DOHH2 (cell line): ENCODE measurements around the gene TIMM44.
"Not testable (repeated sequence)": the region's sequence is repeated elsewhere in the genome, so short reads cannot be mapped to it uniquely, and the experiment has no call there.

ENCODE experiments used
- H3F3A ChIP-seq: fragments of 200-600 bp; sonication (generic), shearing (Covaris generic); 2 replicates; pipeline ENCODE4 v1.6.0; 2016; ENCODE audit warnings: antibody characterized with exemption, mild to moderate bottlenecking; ENCODE audit not compliant: control insufficient read depth, insufficient read depth
- H3K27ac ChIP-seq: fragments of 200-600 bp; sonication (generic); 2 replicates; pipeline ENCODE4 v1.5.1; 2014; ENCODE audit warnings: low read depth, mild to moderate bottlenecking, low read length, moderate library complexity
- H3K27me3 ChIP-seq: fragments of 200-600 bp; sonication (generic); 2 replicates; pipeline ENCODE4 v1.6.1; 2014; ENCODE audit warnings: mild to moderate bottlenecking, low read length, mixed read lengths; ENCODE audit not compliant: control insufficient read depth
- H3K36me3 ChIP-seq: fragments of 200-600 bp; sonication (generic); 2 replicates; pipeline ENCODE4 v1.6.1; 2014; ENCODE audit warnings: mild to moderate bottlenecking, low read length, moderate library complexity, mixed read lengths; ENCODE audit not compliant: control insufficient read depth
- H3K4me1 ChIP-seq: fragments of 200-600 bp; sonication (generic); 2 replicates; pipeline ENCODE4 v1.6.1; 2014; ENCODE audit warnings: mild to moderate bottlenecking, low read length, mixed read lengths; ENCODE audit not compliant: control insufficient read depth
- H3K4me2 ChIP-seq: fragments of 200-600 bp; sonication (generic); 2 replicates; pipeline ENCODE4 v1.6.0; 2014; ENCODE audit warnings: mild to moderate bottlenecking, low read length, moderate library complexity
- H3K4me3 ChIP-seq: fragments of 200-600 bp; sonication (generic); 2 replicates; pipeline ENCODE4 v1.5.1; 2014; ENCODE audit warnings: mild to moderate bottlenecking, low read length, mixed read lengths
- H3K79me2 ChIP-seq: fragments of 200-600 bp; sonication (generic); 2 replicates; pipeline ENCODE4 v1.6.1; 2014; ENCODE audit warnings: mild to moderate bottlenecking, low read length, mixed read lengths; ENCODE audit not compliant: control insufficient read depth
- H3K9me2 ChIP-seq: fragments of 200-600 bp; sonication (generic); replicated peaks from 2 replicates; pipeline ENCODE4 v1.6.1; 2014; ENCODE audit warnings: mild to moderate bottlenecking, low read length, mixed read lengths; ENCODE audit not compliant: control insufficient read depth
- H3K9me3 ChIP-seq: fragments of 200-600 bp; sonication (generic); 2 replicates; pipeline ENCODE4 v1.6.1; 2014; ENCODE audit warnings: antibody characterized with exemption, low read length, mixed read lengths; ENCODE audit not compliant: control insufficient read depth, insufficient read depth
- H4K20me1 ChIP-seq: fragments of 200-600 bp; sonication (generic); 2 replicates; pipeline ENCODE4 v1.6.0; 2014; ENCODE audit warnings: low read depth, mild to moderate bottlenecking, antibody characterized with exemption, low read length, moderate library complexity; ENCODE audit not compliant: control insufficient read depth, insufficient read depth
- CTCF ChIP-seq: fragments of 200-600 bp; sonication (generic); IDR thresholded peaks from one replicate; pipeline ENCODE4 v1.5.1; 2014; ENCODE audit warnings: antibody characterized with exemption, mild to moderate bottlenecking, low read depth, low read length; ENCODE audit not compliant: poor library complexity, severe bottlenecking
- EZH2phosphoT487 ChIP-seq: fragments of 200-600 bp; sonication (generic); IDR thresholded peaks from 2 replicates; pipeline ENCODE4 v1.6.1; 2017; ENCODE audit warnings: borderline replicate concordance, mild to moderate bottlenecking, antibody characterized with exemption, low read length, moderate library complexity, mixed read lengths

TIMM44 gene

GRCh38 chr19:7962644-7963268 is 19.3 kb upstream of the TIMM44 start:
- no peak overlapping the region for H3K4me2 ChIP-seq
- H3K4me3 ChIP-seq, result no peak overlapping the region

GRCh38 chr19:7961920-7962626 is 18.6 kb upstream of the TIMM44 start:
- Histone ChIP-seq H3F3A (peaks cover 12% of the 10 kb centered on the region), H3K4me1 (no peaks in the 10 kb centered on the region), H3K27ac (no peak overlapping the region), H3K9me2 (no peaks in the 10 kb centered on the region), H3K9me3 (no peaks in the 10 kb centered on the region), H4K20me1 (no peaks in the 10 kb centered on the region), H3K27me3 (no peaks in the 10 kb centered on the region), H3K4me3 (no peak overlapping the region), H3K36me3 (peaks cover 71% of the 10 kb centered on the region), H3K79me2 (no peaks in the 10 kb centered on the region), H3K4me2 (no peak overlapping the region)
- no peak for TF ChIP-seq CTCF

More at GRCh38 chr19:7962644-7963268, 19.3 kb upstream of the TIMM44 start:
- H3K36me3 ChIP-seq, result peaks cover 77% of the 10 kb centered on the region
- no peaks in the 10 kb centered on the region for H3K4me1 ChIP-seq
- no peaks in the 10 kb centered on the region for H3K9me2 ChIP-seq
- H3K27ac ChIP-seq, result no peak overlapping the region
- H3K27me3 ChIP-seq, result no peaks in the 10 kb centered on the region
- no peak for TF ChIP-seq CTCF
- no peak for TF ChIP-seq EZH2phosphoT487
- H3K9me3 ChIP-seq, result no peaks in the 10 kb centered on the region
- no peaks in the 10 kb centered on the region for H3K79me2 ChIP-seq
- H3F3A ChIP-seq, result peaks cover 12% of the 10 kb centered on the region
- no peaks in the 10 kb centered on the region for H4K20me1 ChIP-seq

GRCh38 chr19:7961082-7961481 is 17.6 kb upstream of the TIMM44 start:
- not testable (repeated sequence) for H3K9me3 ChIP-seq, H3K79me2 ChIP-seq, H3K27me3 ChIP-seq, H3K4me2 ChIP-seq, H3K9me2 ChIP-seq, H3K27ac ChIP-seq, H3K4me3 ChIP-seq, H3K4me1 ChIP-seq, H4K20me1 ChIP-seq
- peaks cover 63% of the 10 kb centered on the region for H3K36me3 ChIP-seq
- peaks cover 12% of the 10 kb centered on the region for H3F3A ChIP-seq

GRCh38 chr19:7959211-7959610 is 15.7 kb upstream of the TIMM44 start:
- no peak overlapping the region for H3K4me2 ChIP-seq
- no peak overlapping the region for H3K4me3 ChIP-seq
- H3K36me3 ChIP-seq, result peaks cover 45% of the 10 kb centered on the region

More at GRCh38 chr19:7959211-7959610, 15.7 kb upstream of the TIMM44 start:
- no peak for TF ChIP-seq CTCF
- no peak for TF ChIP-seq EZH2phosphoT487
- Histone ChIP-seq H3K79me2 (no peaks in the 10 kb centered on the region), H4K20me1 (no peaks in the 10 kb centered on the region), H3K27me3 (no peaks in the 10 kb centered on the region), H3K27ac (no peak overlapping the region), H3K9me3 (no peaks in the 10 kb centered on the region), H3F3A (peaks cover 12% of the 10 kb centered on the region), H3K4me1 (no peaks in the 10 kb centered on the region), H3K9me2 (no peaks in the 10 kb centered on the region)
